DMS153 (cell line): ENCODE data around the gene MALSU1.
A peak's percentile ranks its signal among the peaks of the same experiment; 100 is the strongest.

Experiments used
- DNase-seq: peaks from one replicate; lab custom pipeline; 2025; lab: John Stamatoyannopoulos, UW

MALSU1 gene

GRCh38 chr7:23298885-23299769 is at the start of gene MALSU1:
MALSU1 (plus strand) TSS chr7:23299339; CDS start chr7:23299353, 14 bp downstream.
- DNase-seq, result peak; percentile 96

GRCh38 chr7:23249486-23249885 is 49.7 kb upstream of the MALSU1 start:
- no peak for DNase-seq

- DNase-seq, result no peak
Observed at GRCh38 chr7:23254051-23254681, 45.0 kb upstream of the MALSU1 start.

GRCh38 chr7:23256731-23257130 is 42.4 kb upstream of the MALSU1 start:
- DNase-seq, result no peak

- peak; percentile 31 for DNase-seq
Observed at GRCh38 chr7:23260371-23260770, 38.8 kb upstream of the MALSU1 start.

GRCh38 chr7:23261843-23262452 is 37.2 kb upstream of the MALSU1 start:
- DNase-seq, result peak; percentile 26

GRCh38 chr7:23264916-23265458 is 34.2 kb upstream of the MALSU1 start:
- no peak for DNase-seq

- no peak for DNase-seq
Observed at GRCh38 chr7:23266918-23267317, 32.2 kb upstream of the MALSU1 start.

- DNase-seq, result no peak
Observed at GRCh38 chr7:23267357-23267756, 31.8 kb upstream of the MALSU1 start.

- DNase-seq, result no peak
Observed at GRCh38 chr7:23268167-23268566, 31.0 kb upstream of the MALSU1 start.

- no peak for DNase-seq
Observed at GRCh38 chr7:23268746-23269145, 30.4 kb upstream of the MALSU1 start.

GRCh38 chr7:23272275-23272674 is 26.9 kb upstream of the MALSU1 start:
- DNase-seq, result no peak

- peak; percentile 96 for DNase-seq
Observed at GRCh38 chr7:23273141-23273599, 26.0 kb upstream of the MALSU1 start.

- DNase-seq, result peak; percentile 6
Observed at GRCh38 chr7:23275912-23276311, 23.2 kb upstream of the MALSU1 start.

- DNase-seq, result no peak
Observed at GRCh38 chr7:23276376-23276775, 22.8 kb upstream of the MALSU1 start.

GRCh38 chr7:23276947-23277346 is 22.2 kb upstream of the MALSU1 start:
- DNase-seq, result no peak

GRCh38 chr7:23277359-23277989 is 21.7 kb upstream of the MALSU1 start:
- peak; percentile 59 for DNase-seq

- DNase-seq, result no peak
Observed at GRCh38 chr7:23279819-23280525, 19.2 kb upstream of the MALSU1 start.

- DNase-seq, result no peak
Observed at GRCh38 chr7:23283086-23283485, 16.1 kb upstream of the MALSU1 start.

- no peak for DNase-seq
Observed at GRCh38 chr7:23284871-23285270, 14.3 kb upstream of the MALSU1 start.
